NK-92 (cell line): Measurements from ENCODE around the gene LSM5.

Experiments used
- DNase-seq: peaks from one replicate; lab custom pipeline; 2025; ENCODE audit not compliant: unreplicated experiment; lab: John Stamatoyannopoulos, UW

LSM5 gene

GRCh38 chr7:32462977-32463376 lies 27.2 kb downstream of the LSM5 start:
- no peak for DNase-seq

- no peak for DNase-seq
Measured at GRCh38 chr7:32462451-32462850, 27.7 kb downstream of the LSM5 start.

GRCh38 chr7:32461484-32461883 lies 28.7 kb downstream of the LSM5 start:
- DNase-seq: no peak

- no peak for DNase-seq
Measured at GRCh38 chr7:32459788-32460187, 30.4 kb downstream of the LSM5 start.

GRCh38 chr7:32458025-32458424 lies 32.2 kb downstream of the LSM5 start:
- no peak for DNase-seq

- no peak for DNase-seq
Measured at GRCh38 chr7:32453341-32454011, 36.7 kb downstream of the LSM5 start.

GRCh38 chr7:32447218-32447617 lies 43.0 kb downstream of the LSM5 start:
- DNase-seq: no peak

- no peak for DNase-seq
Measured at GRCh38 chr7:32436146-32436928, 53.8 kb downstream of the LSM5 start.
